Spinal cord (tissue), 10 donors: Measurements from ENCODE around the gene TMEM184B. TPM values are rescaled to one million over a fixed set of nuclear protein-coding genes. Genes with fewer than 3 reads are reported as not detected.
A peak's percentile ranks its signal among the peaks of the same experiment; 100 is the strongest.

ENCODE experiments used
- DNase-seq, 6 donors: peaks; one replicate each; pipeline versions ENCODE4 v3.0.0 to v3.0.0-alpha.2; 2013 to 2015; ENCODE audit warnings: low spot score in 6 of 6, low read depth in 4 of 6
- H3K27ac ChIP-seq: one replicate; pipeline ENCODE4 v1.5.1; 2013; ENCODE audit warnings: low read depth, low read length, control low read depth
- H3K27me3 ChIP-seq: one replicate; pipeline ENCODE4 v1.6.1; 2013; ENCODE audit warnings: low read length; ENCODE audit not compliant: control insufficient read depth, insufficient read depth
- H3K36me3 ChIP-seq: one replicate; pipeline ENCODE4 v1.6.1; 2013; ENCODE audit warnings: low read length; ENCODE audit not compliant: control insufficient read depth, insufficient read depth
- H3K4me1 ChIP-seq: one replicate; pipeline ENCODE4 v1.6.1; 2013; ENCODE audit warnings: low read length; ENCODE audit not compliant: control insufficient read depth, insufficient read depth
- H3K4me3 ChIP-seq: one replicate; pipeline ENCODE4 v1.5.1; 2013; ENCODE audit warnings: low read depth, low read length, control low read depth
- H3K9me3 ChIP-seq: one replicate; pipeline ENCODE4 v1.6.1; 2013; ENCODE audit warnings: low read length; ENCODE audit not compliant: control insufficient read depth, insufficient read depth
- WGBS: methylation state at CpG from one replicate; pipeline ENCODE4 v1.1.5; 2013; ENCODE audit warnings: missing lambda C conversion rate; ENCODE audit not compliant: insufficient coverage; 5-methylcytosine and 5-hydroxymethylcytosine counted together
- polyA plus RNA-seq, 2 donors: library from polyadenylated mRNA; unstranded; fragments of 120-200 nt; gene quantifications; one replicate each; pipeline ENCODE4 v1.2.1, GENCODE V29; 2013; ENCODE audit not compliant: insufficient read length in 2 of 2
- total RNA-seq, 2 donors: library from RNA; depleted of rRNA in 1 of 2; stranded (reverse); fragments of 120-200 nt in 1 of 2; fragments of >200 nt in 1 of 2; gene quantifications; one replicate each; pipeline versions ENCODE4 v1.2.3 to v1.2.4, GENCODE V29; 2013 to 2014
- donor health status: healthy.

Gene TMEM184B
- total and polyA plus RNA-seq, 4 donors = 15.6 to 85.6 (median 41.5) TPM

GRCh38 chr22:38264322-38264843 lies 8.4 kb downstream of the TMEM184B start:
- Histone ChIP-seq H3K4me1 (peaks cover 56% of the 10 kb centered on the region), H3K9me3 (no peaks in the 10 kb centered on the region), H3K4me3 (no peak overlapping the region), H3K27ac (no peak overlapping the region), H3K36me3 (peaks cover 15% of the 10 kb centered on the region), H3K27me3 (no peaks in the 10 kb centered on the region)
- DNase-seq = no peak
- 97% methylated on average over 3 of the region's 6 CpGs for WGBS

DNA sequence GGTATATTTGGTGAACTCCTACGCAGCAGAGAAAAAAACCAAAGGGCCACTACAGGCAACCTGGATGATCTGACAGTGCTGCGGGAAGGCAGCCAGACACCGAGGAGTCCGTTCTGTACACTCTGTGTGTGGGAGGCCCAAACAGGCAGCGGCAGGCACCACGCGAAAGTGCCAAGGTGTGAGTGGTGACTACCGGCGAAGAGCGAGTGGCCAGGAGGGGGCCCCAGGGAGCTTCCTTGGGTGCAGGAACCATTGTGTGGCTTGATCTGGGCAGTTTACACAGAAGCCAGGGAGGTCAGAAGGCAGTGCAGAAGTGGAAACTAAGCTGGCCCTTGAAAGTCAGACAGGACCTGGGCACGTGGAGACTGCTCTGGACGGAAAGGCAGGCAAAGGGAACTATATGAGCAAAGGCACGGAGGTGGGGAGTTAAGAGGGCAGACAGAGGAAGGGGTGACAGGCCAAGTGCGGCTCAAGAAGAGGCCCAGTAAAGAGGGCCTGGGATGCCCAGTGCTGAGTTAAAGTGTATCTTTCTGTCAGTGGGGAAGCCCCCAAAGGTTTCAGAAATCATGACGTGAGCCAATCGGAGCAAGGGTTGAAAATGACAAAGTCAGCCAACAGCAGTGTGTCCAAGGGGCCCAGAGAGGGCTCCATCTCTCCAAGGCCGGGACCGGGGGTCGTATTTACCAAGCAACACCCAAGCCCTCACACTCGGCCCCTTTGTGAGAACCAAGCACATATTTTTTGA lies 10.6 kb downstream of the TMEM184B start:
- WGBS = 72% methylated on average over 18 of the region's 20 CpGs
- no peaks in the 10 kb centered on the region for H3K27me3 ChIP-seq
- H3K4me1 ChIP-seq = peaks cover 59% of the 10 kb centered on the region
- H3K36me3 ChIP-seq = peaks cover 10% of the 10 kb centered on the region
- peak overlapping the region; percentile 22 for H3K27ac ChIP-seq
- DNase-seq = no peak
- no peaks in the 10 kb centered on the region for H3K9me3 ChIP-seq
- H3K4me3 ChIP-seq = no peak overlapping the region

GRCh38 chr22:38260761-38261681 lies 11.8 kb downstream of the TMEM184B start:
- 27% methylated on average over 7 of the region's 15 CpGs for WGBS
- H3K27me3 ChIP-seq = no peaks in the 10 kb centered on the region
- H3K9me3 ChIP-seq = no peaks in the 10 kb centered on the region
- H3K4me1 ChIP-seq = peaks cover 55% of the 10 kb centered on the region
- peak overlapping the region; percentile 12 for H3K4me3 ChIP-seq
- peaks cover 10% of the 10 kb centered on the region for H3K36me3 ChIP-seq
- peak in 2 of 6 donors; percentile 43 to 64 for DNase-seq
- H3K27ac ChIP-seq = peak overlapping the region; percentile 84

DNA sequence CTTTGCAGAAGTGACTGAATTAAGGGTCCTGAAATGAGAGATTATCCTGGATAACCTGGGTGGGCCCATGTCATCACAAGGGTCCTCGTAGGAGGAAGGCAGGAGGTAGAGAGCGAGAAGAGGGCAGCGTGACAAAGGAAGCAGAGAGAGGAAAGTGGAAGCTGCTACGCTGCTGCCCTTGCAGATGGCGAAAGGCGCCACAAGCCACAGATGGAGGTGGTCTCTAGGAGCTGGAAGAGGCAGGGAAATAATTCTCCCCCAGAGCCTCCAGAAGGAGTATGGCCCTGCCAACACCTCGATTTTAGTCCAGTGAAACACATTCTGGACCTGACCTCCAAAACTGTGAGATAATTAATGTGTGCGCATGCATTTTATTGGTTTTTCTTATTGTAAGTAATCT lies 13.4 kb downstream of the TMEM184B start:
- no peak overlapping the region for H3K4me3 ChIP-seq
- no peaks in the 10 kb centered on the region for H3K9me3 ChIP-seq
- 42% methylated on average over 6 of the region's 8 CpGs for WGBS
- peaks cover 49% of the 10 kb centered on the region for H3K4me1 ChIP-seq
- H3K36me3 ChIP-seq = peaks cover 10% of the 10 kb centered on the region
- H3K27me3 ChIP-seq = no peaks in the 10 kb centered on the region
- H3K27ac ChIP-seq = no peak overlapping the region
- DNase-seq = no peak

- H3K27me3 ChIP-seq = no peaks in the 10 kb centered on the region
- H3K4me3 ChIP-seq = no peak overlapping the region
- H3K9me3 ChIP-seq = no peaks in the 10 kb centered on the region
- H3K4me1 ChIP-seq = peaks cover 48% of the 10 kb centered on the region
- DNase-seq = no peak
- peaks cover 5% of the 10 kb centered on the region for H3K36me3 ChIP-seq
- WGBS = 72% methylated on average over 5 of the region's 8 CpGs
- peak overlapping the region; percentile 0 for H3K27ac ChIP-seq
Measured at GRCh38 chr22:38258895-38259294, 13.9 kb downstream of the TMEM184B start.

DNA sequence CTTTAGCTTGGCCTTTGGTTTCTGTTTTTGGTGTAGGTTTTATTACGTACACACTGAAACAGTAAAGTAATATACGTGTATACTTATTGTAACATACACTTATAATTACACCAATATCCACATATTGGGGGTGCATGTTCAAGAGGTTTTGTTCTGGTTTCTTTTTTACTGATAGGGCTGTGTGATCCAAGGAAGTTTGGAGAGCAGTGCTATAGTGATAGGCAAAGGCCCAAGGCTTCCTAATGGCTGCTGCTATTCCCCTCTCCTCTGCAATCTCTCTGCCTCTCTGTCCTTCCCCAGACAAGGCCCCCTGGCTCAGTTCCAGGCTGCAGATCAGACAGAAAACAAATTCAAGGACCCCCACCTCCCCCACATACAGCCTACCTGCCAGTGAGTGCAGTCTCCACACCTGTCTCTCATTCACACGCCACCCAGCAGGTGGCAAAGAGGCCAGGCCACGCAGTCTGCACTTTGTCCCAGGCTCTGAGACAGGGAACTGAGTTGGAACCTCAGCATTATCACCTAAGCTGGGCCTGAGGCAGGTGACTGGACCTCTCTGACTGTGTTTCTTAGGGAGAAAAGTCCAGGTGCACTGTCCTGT lies 15.1 kb downstream of the TMEM184B start:
- H3K27me3 ChIP-seq = no peaks in the 10 kb centered on the region
- no peaks in the 10 kb centered on the region for H3K9me3 ChIP-seq
- no peak for DNase-seq
- H3K36me3 ChIP-seq = no peaks in the 10 kb centered on the region
- WGBS = 86% methylated on average over 2 of the region's 4 CpGs
- H3K4me3 ChIP-seq = no peak overlapping the region
- peak overlapping the region; percentile 76 for H3K27ac ChIP-seq
- H3K4me1 ChIP-seq = peaks cover 46% of the 10 kb centered on the region

- Histone ChIP-seq H3K36me3 (peaks cover 3% of the 10 kb centered on the region), H3K9me3 (no peaks in the 10 kb centered on the region), H3K4me1 (peaks cover 40% of the 10 kb centered on the region), H3K4me3 (no peak overlapping the region), H3K27me3 (no peaks in the 10 kb centered on the region), H3K27ac (peak overlapping the region; percentile 76)
- 35% methylated on average over 6 of the region's 14 CpGs for WGBS
- no peak for DNase-seq
Measured at GRCh38 chr22:38257181-38257580, 15.6 kb downstream of the TMEM184B start.

DNA sequence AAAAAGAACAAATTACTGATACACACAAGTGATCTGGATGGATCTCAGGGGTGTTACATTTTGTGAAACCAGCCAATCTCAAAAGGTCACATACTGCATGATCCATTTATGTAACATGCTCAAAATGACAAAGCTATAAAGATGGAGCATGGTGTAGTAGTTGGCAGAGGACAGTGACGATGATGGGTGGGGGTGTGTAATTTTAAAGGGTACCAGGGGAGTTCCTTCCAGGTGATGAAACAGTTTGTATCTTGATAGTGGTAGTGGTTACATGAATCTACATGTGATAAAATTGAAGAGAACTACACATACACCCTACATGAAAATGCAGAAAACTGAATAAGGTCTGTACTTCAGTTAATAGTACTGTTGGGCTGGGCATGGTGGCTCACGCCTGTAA lies 17.1 kb downstream of the TMEM184B start:
- peaks cover 7% of the 10 kb centered on the region for H3K36me3 ChIP-seq
- H3K4me1 ChIP-seq = peaks cover 29% of the 10 kb centered on the region
- no peaks in the 10 kb centered on the region for H3K27me3 ChIP-seq
- DNase-seq = no peak
- no peak overlapping the region for H3K27ac ChIP-seq
- WGBS = 100% methylated on average over 2 of the region's 2 CpGs
- no peak overlapping the region for H3K4me3 ChIP-seq
- H3K9me3 ChIP-seq = no peaks in the 10 kb centered on the region

DNA sequence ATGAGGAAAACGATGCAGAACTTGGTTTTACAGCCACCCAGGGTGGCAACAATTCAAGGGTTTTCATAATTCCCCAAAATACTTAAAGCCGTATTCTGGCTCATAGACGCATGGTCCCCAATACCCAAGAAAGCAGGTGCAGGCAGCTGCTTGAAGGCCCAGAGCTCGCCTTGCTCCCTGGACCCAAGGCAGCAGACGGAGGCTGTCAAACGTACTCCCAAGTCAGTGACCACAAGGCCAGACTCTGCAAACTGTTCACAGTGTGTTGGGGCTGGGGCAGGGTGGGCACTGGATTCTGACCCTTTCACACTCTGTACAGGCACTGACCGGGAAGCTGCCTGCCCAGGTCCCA lies 21.5 kb downstream of the TMEM184B start:
- Histone ChIP-seq H3K27ac (no peak overlapping the region), H3K9me3 (no peaks in the 10 kb centered on the region), H3K36me3 (peaks cover 33% of the 10 kb centered on the region), H3K4me1 (peaks cover 15% of the 10 kb centered on the region), H3K4me3 (no peak overlapping the region), H3K27me3 (no peaks in the 10 kb centered on the region)
- DNase-seq = no peak
- 90% methylated on average over 7 of the region's 7 CpGs for WGBS
